ENCODE data around the gene ADAM30.

ADAM30 gene

DNA sequence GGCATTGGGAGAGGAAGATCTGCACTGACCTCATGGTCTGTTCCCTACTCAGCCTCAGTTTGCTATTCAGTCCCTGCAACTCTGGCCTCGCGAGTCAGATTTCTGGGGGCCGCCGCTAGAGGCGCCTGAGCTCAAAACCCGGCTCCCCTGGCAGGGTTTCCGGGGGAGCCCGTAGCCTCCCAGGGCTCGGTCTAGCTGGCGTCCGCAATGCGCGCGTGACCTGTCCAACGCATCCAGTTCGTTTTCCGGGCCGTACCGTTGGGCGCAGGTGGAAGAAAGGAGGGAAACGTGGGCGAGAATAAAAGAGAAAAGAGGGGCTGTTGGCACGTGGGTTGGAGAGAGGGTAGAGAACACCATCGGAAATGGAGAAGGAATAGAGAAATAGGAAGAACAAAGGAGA is at the start of gene ADAM30:
TSS of gene ADAM30 (minus strand) at position 213 of the 400 bp plus-strand sequence. CDS start at position 34, 179 bp downstream.
- no peak for DNase-seq

DNA sequence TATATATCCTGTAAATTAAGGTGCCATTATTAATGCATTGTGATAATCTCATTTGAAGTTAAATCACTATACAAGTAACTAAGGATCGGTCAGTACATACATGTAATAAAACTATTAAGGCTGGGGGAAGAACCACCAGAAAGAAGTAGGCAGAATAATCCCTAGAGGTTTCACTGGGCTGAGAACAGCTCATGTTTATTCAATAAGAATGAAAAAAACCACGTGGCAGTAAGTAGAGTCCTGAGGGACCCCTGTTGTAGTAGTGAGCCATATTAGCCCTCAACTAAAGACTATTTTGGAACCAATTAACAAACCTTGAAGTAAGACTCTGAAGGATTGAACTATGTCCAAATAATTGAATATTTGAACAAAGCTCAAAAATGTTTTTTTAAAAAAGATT is 46.9 kb upstream of the ADAM30 start:
- no peak for DNase-seq

DNA sequence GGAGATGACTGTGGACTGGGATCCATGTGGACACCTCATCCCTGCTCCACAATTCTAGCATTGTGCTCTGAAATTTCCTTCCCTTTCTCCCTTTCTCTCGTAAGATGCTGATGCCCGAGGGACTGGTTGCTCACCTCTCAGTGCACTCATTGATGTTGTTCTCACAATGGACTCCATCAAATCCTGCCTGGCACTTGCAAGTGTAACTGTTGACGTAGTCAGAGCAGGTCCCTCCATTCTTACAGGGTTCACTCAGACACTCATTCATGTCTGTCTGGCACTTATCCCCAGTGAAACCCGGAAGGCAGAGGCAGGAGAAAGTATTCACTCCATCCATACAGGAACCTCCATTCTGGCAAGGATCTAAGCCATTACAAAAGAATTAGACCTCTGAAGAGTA is 45.1 kb upstream of the ADAM30 start:
- no peak for DNase-seq

DNA sequence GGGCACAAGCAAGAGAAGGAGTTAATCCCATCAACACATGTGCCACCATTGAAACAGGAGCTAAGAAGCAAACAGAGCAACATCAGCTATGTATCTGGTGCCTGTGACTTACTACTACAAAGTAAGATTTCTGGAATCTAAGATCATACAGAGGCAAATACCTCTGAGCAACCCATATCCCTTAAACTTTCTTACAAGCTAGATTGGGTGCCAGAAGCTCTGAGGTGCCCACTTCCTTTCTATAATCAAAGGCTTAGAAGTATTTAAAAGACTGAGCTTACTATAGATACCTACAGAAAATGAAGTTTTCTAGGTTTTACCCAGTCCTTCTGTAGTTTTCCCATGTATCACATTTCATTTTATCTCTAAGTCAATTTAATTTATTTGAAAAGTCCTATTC is 44.4 kb upstream of the ADAM30 start:
- DNase-seq, result no peak

DNA sequence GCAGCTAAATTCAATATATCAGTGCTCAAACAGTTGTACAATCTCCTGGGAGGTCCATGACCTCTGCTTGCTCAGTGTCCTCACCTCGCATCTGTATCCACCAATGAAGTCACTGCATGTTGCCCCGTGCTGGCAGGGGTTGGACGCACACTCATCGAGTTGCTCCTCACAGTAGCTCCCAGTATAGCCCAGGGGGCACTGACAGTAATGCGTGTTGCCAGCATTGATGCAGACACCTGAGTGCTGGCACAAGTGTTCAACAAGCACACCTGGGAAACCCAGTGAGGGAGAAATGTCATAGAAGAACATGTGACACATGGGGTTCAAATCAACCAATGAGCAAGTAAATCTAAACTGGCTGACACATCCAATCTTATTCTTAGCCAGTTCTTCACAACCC is 40.9 kb upstream of the ADAM30 start:
- no peak for DNase-seq

DNA sequence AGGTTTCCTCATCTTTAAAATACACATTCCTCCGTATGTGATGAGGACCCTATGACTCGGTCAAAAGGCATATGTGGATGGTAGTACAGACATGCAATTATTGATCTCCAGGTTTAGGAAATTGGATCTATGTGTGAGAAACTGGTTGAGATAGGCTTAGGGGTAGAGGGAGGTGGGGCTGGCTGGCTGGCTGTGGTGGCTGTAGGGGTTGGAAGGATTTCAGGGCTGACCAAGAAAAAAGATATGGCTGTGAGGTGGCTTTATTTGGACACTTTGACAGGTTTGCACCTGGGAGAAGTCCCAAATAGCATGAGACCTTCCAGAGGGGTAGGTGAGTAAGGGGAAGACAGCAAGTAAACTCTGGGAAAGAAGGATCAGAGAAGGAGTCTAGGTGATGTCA is 39.6 kb upstream of the ADAM30 start:
- DNase-seq, result no peak

DNA sequence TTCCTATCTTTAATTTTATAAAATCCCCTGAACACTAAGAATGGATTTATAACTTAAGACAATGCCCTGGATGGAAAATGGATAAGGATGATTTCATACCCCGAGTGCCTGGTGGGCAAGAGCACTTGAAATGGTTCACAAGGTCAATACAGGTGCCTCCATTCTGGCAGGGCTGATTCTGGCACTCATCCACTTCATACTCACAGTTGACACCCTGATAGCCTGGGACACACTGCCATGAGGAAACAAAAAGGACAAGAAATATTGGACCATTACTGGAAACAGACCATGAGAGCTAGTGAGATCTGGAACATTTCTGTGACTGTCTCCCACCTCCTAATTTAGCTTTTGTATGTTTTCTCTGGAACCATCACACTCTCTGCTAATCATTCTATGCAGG is 39.1 kb upstream of the ADAM30 start:
- DNase-seq, result no peak

DNA sequence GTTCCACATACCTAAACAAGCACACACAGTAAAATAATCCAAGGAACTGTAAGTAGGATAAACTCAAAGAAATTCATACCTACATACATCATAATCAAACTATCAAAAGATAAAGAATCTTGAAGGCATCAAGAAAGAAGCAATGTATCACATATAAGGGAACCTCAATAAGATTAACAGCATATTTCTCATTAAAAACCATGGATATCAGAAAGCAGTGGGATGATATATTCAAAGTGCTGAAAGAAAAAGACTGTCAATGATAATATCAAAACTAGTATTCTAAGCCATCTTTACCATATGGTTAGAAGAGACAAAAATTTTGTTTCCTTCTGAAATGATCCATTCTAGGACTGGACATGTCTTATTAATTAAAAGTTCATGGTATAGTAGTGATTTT is 37.1 kb upstream of the ADAM30 start:
- no peak for DNase-seq

DNA sequence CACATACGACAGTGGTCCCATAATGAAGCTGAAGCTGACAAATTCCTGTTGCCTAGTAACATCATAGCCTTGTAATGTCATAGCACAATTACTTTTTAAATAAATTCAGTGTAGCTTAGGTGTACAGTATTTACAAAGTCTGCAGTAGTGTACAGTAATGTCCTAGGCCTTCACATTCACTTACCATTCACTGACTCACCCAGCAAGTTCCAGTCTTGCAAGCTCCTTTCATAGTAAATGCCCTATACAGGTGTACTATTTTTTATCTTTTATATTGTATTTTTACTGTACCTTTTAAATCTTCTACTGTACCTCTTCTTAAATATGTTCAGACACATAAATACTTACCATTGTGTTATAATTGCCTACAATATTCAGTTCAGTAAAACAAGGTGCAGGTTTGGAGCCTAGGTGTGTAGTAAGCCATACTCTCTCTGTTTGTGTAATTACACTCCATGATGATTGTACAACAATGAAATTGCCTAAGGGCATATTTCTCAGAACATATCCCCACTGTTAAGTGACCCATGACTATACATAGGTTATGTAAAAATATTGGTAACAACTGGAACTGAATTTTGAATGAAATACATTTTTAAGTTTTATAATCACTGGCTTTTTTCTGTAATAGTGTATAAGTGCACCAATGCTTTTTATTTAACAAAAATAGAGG is 33.5 kb upstream of the ADAM30 start:
- no peak for DNase-seq

DNA sequence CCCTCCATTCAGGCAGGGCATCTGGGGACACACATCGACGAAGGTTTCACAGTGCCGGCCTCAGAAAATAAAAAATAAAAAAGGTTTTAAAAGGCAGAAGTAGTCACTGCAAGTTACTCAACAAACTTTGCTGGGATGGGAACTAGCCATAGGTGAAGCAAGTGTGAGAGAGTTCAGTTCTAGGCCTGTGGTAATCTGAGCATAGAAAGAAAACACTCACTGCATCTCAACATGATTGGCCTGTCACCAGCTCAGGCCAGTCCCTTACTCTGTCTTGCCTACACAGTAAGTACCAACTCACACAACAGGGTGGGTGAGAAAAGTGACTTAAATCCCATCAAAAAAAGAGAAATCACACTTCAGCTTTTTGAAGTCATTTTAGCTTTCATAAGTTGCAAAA is 30.2 kb upstream of the ADAM30 start:
- no peak for DNase-seq

DNA sequence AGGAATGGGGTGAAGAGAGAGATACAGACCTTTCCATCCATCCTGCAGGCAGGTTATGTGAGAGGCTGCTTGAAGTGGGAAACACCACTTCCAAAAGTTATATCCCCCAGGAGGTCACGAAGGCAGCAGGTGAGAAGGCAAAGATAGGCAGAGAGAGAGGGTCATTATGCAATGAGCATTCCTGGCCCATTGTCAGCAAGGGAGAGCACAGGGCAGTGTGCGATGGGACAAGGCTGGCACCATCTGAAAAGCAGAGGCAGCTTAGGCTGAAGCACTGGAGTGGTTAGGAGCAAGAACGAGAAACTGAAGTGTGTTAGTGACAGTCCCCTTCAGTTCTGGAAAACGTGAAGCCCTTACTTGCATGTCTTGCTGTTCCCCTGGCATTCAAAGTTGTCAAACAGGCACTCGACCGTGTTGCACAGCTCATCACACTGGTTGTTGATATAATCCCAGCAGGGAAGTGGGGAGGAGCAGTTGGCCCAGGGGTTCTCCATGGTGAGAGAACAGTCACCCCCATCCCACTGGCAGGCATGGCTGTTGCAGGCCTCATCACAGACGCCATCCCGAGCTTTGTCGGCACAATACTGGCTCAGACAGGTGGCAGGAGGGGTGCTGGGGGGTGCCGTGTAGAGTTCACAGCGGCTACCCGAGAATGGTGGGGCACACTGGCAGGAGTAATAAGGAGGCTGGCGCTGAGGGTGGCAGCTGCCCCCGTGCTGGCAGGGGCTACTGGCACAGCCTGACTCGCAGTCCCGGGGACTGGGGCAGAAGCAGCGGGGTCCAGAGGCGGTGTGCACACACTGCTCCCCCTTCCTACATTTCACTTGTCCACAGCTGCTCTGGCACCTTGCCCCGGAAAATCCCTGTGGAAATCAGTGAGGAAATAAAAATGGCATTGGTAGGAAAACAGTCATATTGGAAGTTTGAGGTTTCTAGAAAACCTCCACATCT is 28.9 kb upstream of the ADAM30 start:
- DNase-seq, result no peak

DNA sequence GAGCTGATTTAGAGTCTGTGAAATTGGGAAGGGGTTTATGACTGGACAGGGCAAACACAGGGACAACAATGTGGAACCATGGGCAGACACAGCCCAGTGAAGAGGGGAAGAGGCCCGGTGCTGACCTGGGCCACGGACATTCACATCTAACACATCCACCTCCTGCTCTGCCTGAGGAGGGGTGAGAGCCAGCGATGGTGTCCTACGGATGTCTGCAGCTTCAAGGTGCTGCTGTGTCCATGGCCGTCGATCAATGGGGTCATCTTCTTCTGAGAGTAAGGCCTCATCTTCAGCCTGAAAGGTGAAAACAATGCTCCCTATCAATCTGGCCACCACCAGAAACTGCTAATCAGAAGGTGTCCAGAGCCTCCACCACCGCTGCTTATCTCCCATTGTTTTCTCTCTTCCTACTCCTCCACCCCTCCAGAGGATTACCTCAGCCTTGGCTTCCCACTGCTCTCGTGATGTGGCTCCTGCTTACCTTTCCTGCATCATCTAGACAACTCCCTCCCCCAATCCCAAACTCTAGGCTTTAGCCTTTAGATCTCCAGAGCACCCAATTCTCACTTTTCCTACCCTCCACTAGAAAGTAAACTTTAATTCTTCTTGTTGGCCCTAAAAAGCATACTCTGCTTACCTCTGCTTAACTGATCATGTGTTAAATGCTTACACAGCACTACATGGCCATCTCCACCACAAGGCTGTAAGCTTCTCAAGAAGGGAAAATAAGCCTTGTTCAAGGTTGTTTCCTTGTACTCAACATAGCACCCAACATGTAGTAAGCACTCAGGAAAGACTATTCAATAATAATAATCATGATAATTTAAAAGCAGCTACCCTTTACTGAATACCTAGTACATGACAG is 24.0 kb upstream of the ADAM30 start:
- DNase-seq, result no peak

DNA sequence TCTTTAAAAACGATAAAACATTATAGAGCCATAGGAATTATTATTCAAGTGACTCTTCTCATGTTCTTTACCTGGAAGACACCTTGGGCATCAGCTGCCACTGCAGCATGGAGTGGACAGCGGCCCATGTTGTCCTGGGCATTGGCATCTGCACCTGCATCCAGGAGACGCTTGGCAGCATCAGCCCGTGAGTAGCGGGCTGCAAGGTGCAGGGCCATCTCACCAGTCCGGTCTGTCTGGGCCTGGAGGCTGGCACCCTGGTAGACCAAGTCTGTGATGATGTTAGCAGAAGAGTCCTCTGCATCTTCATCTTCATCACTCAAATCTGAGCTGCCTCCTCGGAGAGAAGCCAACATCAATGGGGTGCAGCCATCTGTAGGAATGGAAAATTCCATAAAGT is 22.9 kb upstream of the ADAM30 start:
- no peak for DNase-seq

DNA sequence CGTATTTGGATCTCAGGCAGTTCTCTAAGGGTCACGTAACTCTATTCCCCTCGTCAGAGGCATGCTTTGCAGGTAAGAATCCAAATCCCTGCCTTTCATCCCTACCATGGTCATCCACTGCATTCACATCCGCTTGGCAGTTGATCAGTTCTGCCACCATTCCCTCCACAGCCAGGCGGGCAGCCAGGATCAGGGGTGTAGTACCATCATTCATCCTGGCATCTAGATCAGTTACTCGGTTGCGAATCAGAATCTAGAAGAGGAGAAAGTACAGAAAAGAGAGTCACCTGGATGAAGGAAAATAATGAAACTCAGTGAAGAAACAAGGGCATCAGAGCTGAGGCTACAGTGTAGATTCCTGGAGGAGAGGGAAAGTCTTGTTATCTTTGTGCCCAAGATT is 22.0 kb upstream of the ADAM30 start:
- DNase-seq, result no peak

DNA sequence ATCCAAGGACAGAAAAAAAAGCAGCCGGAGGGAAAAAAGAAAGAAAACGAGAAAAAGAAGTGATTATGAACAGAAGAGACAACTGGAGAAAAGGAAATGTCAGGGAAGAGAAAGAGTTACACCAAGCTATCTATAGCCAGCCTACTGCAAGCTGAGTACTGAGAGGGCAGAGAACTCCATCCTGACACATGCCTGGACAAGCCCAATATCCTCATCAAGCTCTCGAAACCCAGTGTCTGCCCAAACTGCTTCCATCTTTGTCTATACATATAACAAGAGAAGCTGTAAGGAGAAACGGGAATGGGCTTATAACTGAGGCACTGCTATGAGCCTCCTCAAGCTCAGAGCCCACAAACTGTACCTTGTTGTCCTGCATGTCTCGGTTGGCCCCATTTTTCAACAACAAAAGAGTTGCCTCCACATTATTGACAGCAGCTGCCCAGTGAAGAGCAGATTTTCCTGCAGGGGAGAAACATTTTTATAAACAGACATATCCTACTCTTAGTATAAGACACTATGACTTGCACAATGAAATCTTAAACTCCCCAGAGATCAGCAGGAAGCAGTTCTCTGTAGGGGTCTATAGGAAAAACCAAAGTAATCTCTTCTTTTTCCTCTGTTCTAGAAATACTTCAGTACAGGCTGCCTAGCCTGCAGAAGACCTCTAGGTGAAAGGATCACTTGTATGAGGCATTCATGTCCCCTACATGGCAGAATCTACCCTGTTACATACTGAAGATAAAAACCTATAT is 21.2 kb upstream of the ADAM30 start:
- DNase-seq, result no peak

DNA sequence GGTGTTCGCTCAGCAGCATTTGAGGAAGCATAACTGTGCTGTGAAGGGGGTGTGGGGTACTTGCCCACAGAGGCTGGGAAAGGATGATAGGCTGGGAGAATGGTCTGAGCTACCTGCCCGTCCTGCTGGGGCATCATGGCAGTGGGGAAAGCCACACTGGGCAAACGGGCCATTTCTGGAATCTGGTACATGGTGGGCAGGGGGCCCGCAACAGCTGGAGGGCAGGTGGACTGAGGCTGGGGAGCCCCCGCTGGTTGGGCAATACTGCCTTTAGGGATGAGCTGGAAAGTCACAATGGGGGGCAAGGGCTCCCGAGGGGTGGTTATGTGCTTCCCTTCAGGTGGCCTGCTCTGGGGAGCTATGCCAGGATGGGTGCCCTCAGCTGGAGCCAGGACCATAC is 19.2 kb upstream of the ADAM30 start:
- DNase-seq, result no peak

DNA sequence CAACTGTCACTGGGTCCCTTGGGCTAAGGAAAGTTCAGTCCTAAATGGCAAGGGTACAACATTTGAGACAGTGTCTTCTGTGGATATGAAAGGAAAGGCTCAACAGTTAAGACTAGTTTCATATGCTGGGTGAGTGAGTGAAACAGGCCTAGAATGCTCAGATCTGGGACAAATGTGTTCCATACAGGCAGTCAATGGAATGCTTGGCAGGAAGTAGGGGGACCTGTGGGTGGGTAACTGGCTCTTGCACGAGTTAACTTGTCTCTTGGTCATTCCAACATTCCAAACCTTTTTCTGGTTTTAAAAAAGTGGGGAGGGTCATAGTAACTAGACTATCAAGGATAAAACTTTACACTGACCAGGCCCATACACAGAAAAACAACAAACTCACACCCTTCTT is 17.8 kb upstream of the ADAM30 start:
- DNase-seq, result no peak

DNA sequence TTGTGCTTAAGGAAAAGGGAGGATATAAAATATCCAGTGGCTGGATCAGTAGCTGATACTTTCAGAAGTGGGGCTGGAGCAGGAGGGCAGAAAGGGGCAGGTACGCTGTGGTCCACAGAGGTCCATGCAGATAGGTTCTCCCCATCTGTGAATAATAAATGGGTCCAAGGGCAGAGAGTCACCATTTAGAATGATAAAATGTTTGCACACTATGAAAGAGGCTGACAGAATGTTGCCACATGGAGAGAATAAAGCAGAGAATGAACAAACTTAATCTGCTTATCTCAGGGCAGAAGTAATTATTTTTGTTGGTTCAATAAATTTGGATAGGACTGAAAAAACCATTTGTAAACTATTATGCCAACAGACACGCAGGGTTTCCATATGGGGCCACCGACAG is 16.6 kb upstream of the ADAM30 start:
- DNase-seq, result no peak

DNA sequence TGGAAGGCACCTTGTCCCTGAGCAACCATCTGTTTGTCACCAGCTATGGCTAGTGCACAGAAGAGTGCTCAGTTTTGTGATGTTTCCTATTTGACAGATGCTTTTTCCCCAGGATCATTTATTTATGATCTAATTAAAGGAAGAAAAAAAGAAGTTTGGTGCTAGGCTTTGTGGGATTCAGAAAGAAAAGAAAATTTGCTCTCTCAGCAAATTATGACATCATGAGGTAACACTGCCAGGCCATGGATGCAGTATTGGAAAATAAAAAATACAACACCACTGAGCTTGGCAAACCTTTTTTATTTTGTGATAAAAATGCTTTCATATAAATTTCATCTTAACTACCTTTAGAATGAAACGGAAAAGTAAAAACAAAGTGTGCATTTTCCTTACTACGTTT is 15.5 kb upstream of the ADAM30 start:
- no peak for DNase-seq

DNA sequence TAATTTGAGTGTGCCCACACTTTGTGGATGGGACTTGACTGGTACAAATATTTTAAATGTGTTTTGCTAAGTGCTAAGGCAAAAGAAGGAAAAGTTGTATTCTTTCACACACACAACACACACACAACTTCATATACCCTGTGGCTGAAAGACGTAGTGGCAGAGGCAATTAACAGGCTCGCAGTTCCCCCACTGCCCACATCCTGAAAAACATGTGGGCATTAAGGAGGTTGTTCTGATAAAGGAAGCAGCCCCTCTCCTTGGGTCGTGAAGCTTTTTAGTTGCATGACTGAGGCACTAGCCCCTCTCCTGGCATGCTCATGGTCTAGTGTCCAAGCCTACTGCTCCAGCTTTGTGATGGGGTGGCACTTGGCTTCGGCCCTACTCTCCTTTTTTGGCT is 14.3 kb upstream of the ADAM30 start:
- no peak for DNase-seq

DNA sequence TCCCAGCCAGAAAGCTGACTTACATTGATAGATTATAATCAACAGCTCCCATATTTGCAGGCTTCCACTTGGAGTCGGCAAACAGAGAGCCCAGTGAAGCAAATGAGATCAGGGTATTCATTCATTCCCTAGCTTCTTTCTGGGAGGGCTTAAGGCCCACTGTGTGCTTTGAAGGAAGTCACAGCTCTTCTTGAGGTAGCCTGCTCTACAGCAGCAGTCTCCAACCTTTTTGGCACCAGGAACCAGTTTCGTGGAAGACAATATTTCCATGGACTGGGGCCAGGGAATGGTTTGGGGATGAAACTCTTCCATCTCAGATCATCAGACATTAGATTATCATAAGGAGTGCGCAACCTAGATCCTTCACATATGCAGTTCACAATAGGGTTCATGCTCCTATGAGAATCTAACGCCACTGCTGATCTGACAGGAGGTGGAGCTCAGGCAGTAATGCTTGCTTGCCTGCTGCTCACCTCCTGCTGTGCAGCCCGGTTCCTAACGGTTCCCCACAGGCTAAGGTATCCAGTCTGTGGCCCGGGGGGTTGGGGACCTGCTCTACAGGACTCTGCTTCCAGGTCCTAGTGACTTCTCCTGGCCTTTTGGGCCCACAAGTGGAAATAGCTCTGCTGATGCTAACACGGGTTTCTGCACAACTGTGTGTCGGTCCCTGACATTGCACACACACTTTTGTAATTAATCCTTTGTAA is 13.7 kb upstream of the ADAM30 start:
- DNase-seq, result no peak

DNA sequence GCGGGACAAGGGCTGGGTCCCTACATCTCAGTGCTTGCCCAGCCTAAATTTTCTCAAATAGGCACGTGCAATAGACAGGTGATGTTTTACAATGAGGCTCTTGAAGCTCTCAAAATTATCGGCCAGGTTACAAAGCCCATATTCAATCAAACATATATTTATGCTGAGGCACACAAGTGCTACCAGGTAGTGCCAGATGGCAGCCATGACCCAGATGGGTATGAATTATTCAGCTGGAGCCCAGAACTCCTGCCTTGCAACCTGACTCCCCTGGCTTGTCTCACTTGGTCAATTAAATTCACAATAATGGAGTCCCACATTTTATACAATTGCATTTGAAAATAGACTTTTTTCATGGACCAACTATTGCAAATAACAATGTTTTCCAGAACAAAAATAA is 12.3 kb upstream of the ADAM30 start:
- no peak for DNase-seq

Measured in CD4-positive, alpha-beta T cell treated with Interferon gamma for 1 hour (primary cell).